Keratinocyte (primary cell): ENCODE measurements around the gene CHPT1. TPM values are rescaled to one million over a fixed set of nuclear protein-coding genes. Genes with fewer than 3 reads are reported as not detected.

ENCODE experiments used
- DNase-seq: peaks from one replicate; pipeline ENCODE4 v3.0.0-alpha.2; 2011; ENCODE audit warnings: low read depth, missing footprints, low spot score
- FAIRE-seq: peaks from 2 replicates; lab custom pipeline; 2011; peaks lifted over from hg19 to GRCh38; lab: Jason Lieb, UNC
- H2AFZ ChIP-seq: 2 replicates; pipeline ENCODE4 v1.6.0; 2012; ENCODE audit warnings: low read length, control low read depth, inconsistent platforms; ENCODE audit not compliant: control insufficient read depth
- H3K27ac ChIP-seq: 2 replicates; pipeline ENCODE4 v1.5.1; 2011; ENCODE audit warnings: low read length; ENCODE audit not compliant: control insufficient read depth, insufficient read depth
- H3K27me3 ChIP-seq: 3 replicates; pipeline ENCODE4 v1.6.0; 2011; ENCODE audit warnings: low read length; ENCODE audit not compliant: control insufficient read depth, insufficient read depth; ENCODE audit errors: extremely low read depth
- H3K36me3 ChIP-seq, 2 experiments: 2 replicates in 1 of 2; 3 replicates in 1 of 2; pipeline ENCODE4 v1.5.1; 2011; ENCODE audit warnings: low read length in 2 of 2, mild to moderate bottlenecking in 1 of 2; ENCODE audit not compliant: control insufficient read depth in 2 of 2, insufficient read depth in 2 of 2; ENCODE audit errors: extremely low read depth in 1 of 2
- H3K4me1 ChIP-seq: 3 replicates; pipeline ENCODE4 v1.5.1; 2011; ENCODE audit warnings: low read length; ENCODE audit not compliant: control insufficient read depth, insufficient read depth; ENCODE audit errors: extremely low read depth
- H3K4me2 ChIP-seq: 3 replicates; pipeline ENCODE4 v1.6.0; 2011; ENCODE audit warnings: low read depth, low read length; ENCODE audit not compliant: control insufficient read depth, insufficient read depth; ENCODE audit errors: extremely low read depth
- H3K4me3 ChIP-seq, 3 experiments: fragments of 200-600 bp in 1 of 3; sonication (generic) in 1 of 3; 2 replicates in 2 of 3; 3 replicates in 1 of 3; pipeline ENCODE4 v1.5.1; 2011 to 2016; ENCODE audit warnings: low read length in 3 of 3, mild to moderate bottlenecking in 3 of 3, control low read depth in 2 of 3, inconsistent platforms in 1 of 3, low read depth in 1 of 3, mixed read lengths in 1 of 3, mixed run types in 1 of 3, moderate library complexity in 1 of 3; ENCODE audit not compliant: control insufficient read depth in 2 of 3, insufficient read depth in 2 of 3; ENCODE audit errors: extremely low read depth in 1 of 3
- H3K79me2 ChIP-seq: 2 replicates; pipeline ENCODE4 v1.6.0; 2012; ENCODE audit warnings: low read length; ENCODE audit not compliant: control insufficient read depth, insufficient read depth
- H3K9ac ChIP-seq: 3 replicates; pipeline ENCODE4 v1.6.0; 2011; ENCODE audit warnings: low read length; ENCODE audit not compliant: control insufficient read depth, insufficient read depth; ENCODE audit errors: extremely low read depth
- H3K9me1 ChIP-seq: 3 replicates; pipeline ENCODE4 v1.6.0; 2011; ENCODE audit warnings: low read length; ENCODE audit not compliant: control insufficient read depth, insufficient read depth; ENCODE audit errors: extremely low read depth
- H3K9me3 ChIP-seq: 2 replicates; pipeline ENCODE4 v1.5.1; 2012; ENCODE audit warnings: low read depth, low read length; ENCODE audit not compliant: control insufficient read depth
- H4K20me1 ChIP-seq: 3 replicates; pipeline ENCODE4 v1.6.0; 2011; ENCODE audit warnings: low read length; ENCODE audit not compliant: control insufficient read depth, insufficient read depth; ENCODE audit errors: extremely low read depth
- EZH2 ChIP-seq: IDR thresholded peaks from one replicate; pipeline ENCODE4 v1.6.1; 2012; ENCODE audit warnings: inconsistent platforms, mild to moderate bottlenecking, low read length, moderate library complexity
- dilution Hi-C: fragments of 300-500 bp; cut with MboI; formaldehyde crosslinking; loops from one replicate; pipeline ENCODE4 v1.7.0; 2020; ENCODE audit warnings: low sequenced_read_pairs; ENCODE audit not compliant: extremely low pct_ligation_motif_present
- polyA plus RNA-seq, 5 experiments: library from polyadenylated mRNA; depleted of rRNA in 3 of 5; stranded (reverse) in 3 of 5; stranded (forward) in 1 of 5; unstranded in 1 of 5; fragments of >200 nt; gene quantifications; 1 replicate in 1 of 5; 2 replicates in 3 of 5; 3 replicates in 1 of 5; pipeline versions ENCODE4 v1.2.1 to v1.2.3, GENCODE V29; 2011 to 2012; ENCODE audit warnings: missing spikeins in 2 of 5, low read depth in 1 of 5, low replicate concordance in 1 of 5
- TF ChIP-seq, protein P1 (sequence below), 3 experiments: IDR thresholded peaks in 1 of 3; conservative IDR thresholded peaks in 1 of 3; optimal IDR thresholded peaks in 1 of 3; 2 replicates in 2 of 3; 3 replicates in 1 of 3; pipeline versions ENCODE3 to v1.5.1; 2011; ENCODE audit warnings: low read length in 3 of 3, mild to moderate bottlenecking in 3 of 3, moderate library complexity in 2 of 3, control low read depth in 1 of 3, inconsistent platforms in 1 of 3; ENCODE audit not compliant: insufficient read depth in 2 of 3; ENCODE audit errors: extremely low read depth in 1 of 3

The CHPT1 gene
- polyA plus RNA-seq, 1 donor (not counting 4 experiments of a cell fraction or from before 2014, with no cell fraction given): 12.7 TPM

DNA sequence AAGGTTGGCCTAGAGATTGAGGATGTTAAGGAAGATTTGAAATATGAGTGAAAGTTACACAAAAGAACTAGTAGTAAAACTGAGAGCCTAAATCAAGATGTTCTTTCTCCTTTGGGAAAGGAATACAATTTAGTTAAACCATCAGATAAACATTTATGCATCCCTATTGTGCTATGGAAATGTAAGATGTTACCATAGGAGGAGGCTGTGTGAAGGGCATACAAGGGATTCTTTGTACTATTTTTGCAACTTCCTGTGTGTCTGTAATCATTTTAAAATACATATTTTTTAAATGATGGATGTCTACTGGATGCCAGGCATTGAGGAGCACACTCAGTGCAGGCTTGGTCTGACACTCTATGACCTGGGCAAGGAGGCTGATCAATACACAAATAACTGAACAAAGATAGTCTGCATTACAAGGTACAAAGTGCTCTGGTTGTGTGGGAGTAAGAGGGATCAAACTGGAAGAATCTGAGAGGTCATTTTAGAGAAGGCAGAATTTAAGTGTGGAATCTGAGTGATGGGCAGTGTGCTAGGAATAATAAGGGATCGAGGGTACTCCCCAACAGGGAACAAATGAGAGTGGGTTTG lies 5.8 kb upstream of the CHPT1 start:
- Histone ChIP-seq H3K4me3 (no peak overlapping the region), H3K27ac (no peak overlapping the region), H3K4me1 (peaks cover 2% of the 10 kb centered on the region), H3K36me3 (no peaks in the 10 kb centered on the region), H3K79me2 (no peaks in the 10 kb centered on the region), H4K20me1 (no peaks in the 10 kb centered on the region), H3K9me1 (no peaks in the 10 kb centered on the region), H3K9ac (no peak overlapping the region), H3K9me3 (no peaks in the 10 kb centered on the region), H2AFZ (no peak overlapping the region), H3K27me3 (no peaks in the 10 kb centered on the region), H3K4me2 (no peak overlapping the region)
- DNase-seq: no peak
- dilution Hi-C loops: no loop called here
- TF ChIP-seq, protein P1, sequence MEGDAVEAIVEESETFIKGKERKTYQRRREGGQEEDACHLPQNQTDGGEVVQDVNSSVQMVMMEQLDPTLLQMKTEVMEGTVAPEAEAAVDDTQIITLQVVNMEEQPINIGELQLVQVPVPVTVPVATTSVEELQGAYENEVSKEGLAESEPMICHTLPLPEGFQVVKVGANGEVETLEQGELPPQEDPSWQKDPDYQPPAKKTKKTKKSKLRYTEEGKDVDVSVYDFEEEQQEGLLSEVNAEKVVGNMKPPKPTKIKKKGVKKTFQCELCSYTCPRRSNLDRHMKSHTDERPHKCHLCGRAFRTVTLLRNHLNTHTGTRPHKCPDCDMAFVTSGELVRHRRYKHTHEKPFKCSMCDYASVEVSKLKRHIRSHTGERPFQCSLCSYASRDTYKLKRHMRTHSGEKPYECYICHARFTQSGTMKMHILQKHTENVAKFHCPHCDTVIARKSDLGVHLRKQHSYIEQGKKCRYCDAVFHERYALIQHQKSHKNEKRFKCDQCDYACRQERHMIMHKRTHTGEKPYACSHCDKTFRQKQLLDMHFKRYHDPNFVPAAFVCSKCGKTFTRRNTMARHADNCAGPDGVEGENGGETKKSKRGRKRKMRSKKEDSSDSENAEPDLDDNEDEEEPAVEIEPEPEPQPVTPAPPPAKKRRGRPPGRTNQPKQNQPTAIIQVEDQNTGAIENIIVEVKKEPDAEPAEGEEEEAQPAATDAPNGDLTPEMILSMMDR (optimal IDR thresholded peaks at IDR 0.05 in 1 of 3, IDR thresholded peaks at IDR 0.05 in 1 of 3, conservative IDR thresholded peaks at IDR 0.05 in 1 of 3; ENCODE audit: extremely low read depth in 1 of 3, insufficient read depth in 2 of 3, low read length in 3 of 3): no peak
- TF ChIP-seq EZH2: no peak
- no peak for FAIRE-seq

DNA sequence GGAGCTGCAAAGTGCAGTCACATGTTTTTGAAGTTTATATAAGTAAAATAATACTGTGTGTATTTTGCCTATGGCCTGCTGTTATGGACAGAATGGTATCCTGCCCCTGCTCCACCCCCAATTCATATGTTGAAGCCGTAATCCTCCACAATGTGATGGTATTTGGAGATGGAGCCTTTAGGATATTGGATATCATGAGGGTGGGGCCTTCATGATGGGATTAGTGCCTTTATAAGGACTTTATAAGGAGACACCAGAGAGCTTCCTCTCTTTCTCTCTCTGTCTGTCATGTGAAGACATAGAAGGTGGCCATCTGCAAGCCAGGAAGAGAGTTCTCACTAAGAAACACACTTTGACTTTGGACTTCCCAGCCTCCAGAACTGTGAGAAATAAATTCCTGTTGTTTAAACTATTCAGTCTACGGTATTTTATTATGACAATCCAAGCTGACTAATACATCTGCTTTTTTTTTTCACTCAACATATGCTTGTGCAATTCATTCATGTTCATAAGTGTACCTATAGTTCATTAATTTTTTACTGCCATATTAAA lies 3.1 kb upstream of the CHPT1 start:
- H3K9me1 ChIP-seq: no peaks in the 10 kb centered on the region
- H3K79me2 ChIP-seq: peaks cover 5% of the 10 kb centered on the region
- no peak overlapping the region for H3K4me3 ChIP-seq
- H2AFZ ChIP-seq: no peak overlapping the region
- H3K27ac ChIP-seq: no peak overlapping the region
- TF ChIP-seq, protein P1 (optimal IDR thresholded peaks at IDR 0.05 in 1 of 3, IDR thresholded peaks at IDR 0.05 in 1 of 3, conservative IDR thresholded peaks at IDR 0.05 in 1 of 3; ENCODE audit: extremely low read depth in 1 of 3, insufficient read depth in 2 of 3, low read length in 3 of 3): no peak
- no peak for TF ChIP-seq EZH2
- H3K4me2 ChIP-seq: no peak overlapping the region
- peaks cover 10% of the 10 kb centered on the region for H3K4me1 ChIP-seq
- no peaks in the 10 kb centered on the region for H4K20me1 ChIP-seq
- no peaks in the 10 kb centered on the region for H3K27me3 ChIP-seq
- H3K9ac ChIP-seq: no peak overlapping the region
- no peaks in the 10 kb centered on the region for H3K9me3 ChIP-seq
- FAIRE-seq (no peak), DNase-seq (no peak)
- no peaks in the 10 kb centered on the region for H3K36me3 ChIP-seq
- dilution Hi-C loops: no loop called here
